H1 (cell line): ENCODE data around the gene ZBTB2. TPM values are rescaled to one million over a fixed set of nuclear protein-coding genes. Genes with fewer than 3 reads are reported as not detected.

Source experiments
- CTCF ChIA-PET: fragments of 300-600 bp; sonication (Branson Sonifier 250); formaldehyde crosslinking; loops from one replicate; lab custom pipeline; 2021; ENCODE audit not compliant: partially characterized antibody; lab: Charles Lee
- POLR2A ChIA-PET: fragments of 300-600 bp; sonication (Branson Sonifier 250); formaldehyde crosslinking; loops from one replicate; lab custom pipeline; 2021; ENCODE audit warnings: inconsistent platforms; ENCODE audit not compliant: partially characterized antibody; lab: Charles Lee
- DNase-seq, 2 experiments: peaks; one replicate each; pipeline versions ENCODE4 v3.0.0 to v3.0.0-alpha.2; 2010 to 2022; ENCODE audit warnings: low spot score in 2 of 2, low read depth in 1 of 2, mixed read lengths in 1 of 2
- FAIRE-seq: peaks from 2 replicates; lab custom pipeline; 2011; peaks lifted over from hg19 to GRCh38; lab: Jason Lieb, UNC
- H2AFZ ChIP-seq: 2 replicates; pipeline ENCODE4 v1.8.1; 2012; ENCODE audit warnings: low read length, inconsistent platforms
- H2AK5ac ChIP-seq: 2 replicates; pipeline ENCODE4 v1.6.1; 2013; ENCODE audit warnings: low read depth, low read length
- H2BK120ac ChIP-seq: replicated peaks from 2 replicates; pipeline ENCODE3; 2013; ENCODE audit warnings: low read depth, low read length, inconsistent platforms
- H2BK12ac ChIP-seq: 2 replicates; pipeline ENCODE4 v1.6.1; 2013; ENCODE audit warnings: low read depth, low read length
- H2BK15ac ChIP-seq: 2 replicates; pipeline ENCODE4 v1.6.1; 2013; ENCODE audit warnings: low read length
- H2BK20ac ChIP-seq: 2 replicates; pipeline ENCODE4 v1.6.1; 2013; ENCODE audit warnings: low read length
- H2BK5ac ChIP-seq: 2 replicates; pipeline ENCODE4 v1.6.1; 2013; ENCODE audit warnings: low read depth, low read length
- H3K14ac ChIP-seq: 2 replicates; pipeline ENCODE4 v1.6.1; 2013; ENCODE audit warnings: inconsistent platforms; ENCODE audit not compliant: insufficient read length
- H3K18ac ChIP-seq: 2 replicates; pipeline ENCODE4 v1.6.1; 2013; ENCODE audit warnings: low read length; ENCODE audit errors: extremely low read depth
- H3K23ac ChIP-seq: 2 replicates; pipeline ENCODE4 v1.6.1; 2013; ENCODE audit warnings: inconsistent platforms; ENCODE audit not compliant: insufficient read length
- H3K23me2 ChIP-seq: 2 replicates; pipeline ENCODE4 v1.6.1; 2013; ENCODE audit warnings: low read depth, low read length
- H3K27ac ChIP-seq: 2 replicates; pipeline ENCODE4 v1.6.1; 2011; ENCODE audit warnings: low read depth, low read length, inconsistent platforms
- H3K27me3 ChIP-seq, 4 experiments: replicated peaks in 1 of 4; 1 replicate in 1 of 4; 2 replicates in 3 of 4; pipeline versions ENCODE4 v1.6.1 to v1.8.1; 2011 to 2013; ENCODE audit warnings: low read length in 3 of 4, mild to moderate bottlenecking in 3 of 4, inconsistent platforms in 2 of 4, mixed read lengths in 2 of 4, moderate library complexity in 1 of 4; ENCODE audit not compliant: control insufficient read depth in 3 of 4, insufficient read depth in 3 of 4; ENCODE audit errors: extremely low read depth in 1 of 4
- H3K36me3 ChIP-seq, 4 experiments: 2 replicates each; pipeline versions ENCODE4 v1.6.1 to v1.8.1; 2011 to 2013; ENCODE audit warnings: mild to moderate bottlenecking in 4 of 4, low read length in 3 of 4, moderate library complexity in 2 of 4, control low read depth in 1 of 4, inconsistent platforms in 1 of 4; ENCODE audit not compliant: insufficient read depth in 4 of 4, control insufficient read depth in 2 of 4
- H3K4ac ChIP-seq: replicated peaks from 2 replicates; pipeline ENCODE3; 2013; ENCODE audit warnings: low read length, low read depth, mixed read lengths, inconsistent platforms; ENCODE audit not compliant: insufficient read length
- H3K4me1 ChIP-seq, 4 experiments: replicated peaks in 1 of 4; 1 replicate in 1 of 4; 2 replicates in 3 of 4; pipeline versions ENCODE4 v1.6.1 to v1.8.1; 2011 to 2013; ENCODE audit warnings: low read length in 3 of 4, inconsistent platforms in 2 of 4, mixed read lengths in 1 of 4; ENCODE audit not compliant: insufficient read depth in 4 of 4, control insufficient read depth in 3 of 4
- H3K4me2 ChIP-seq, 2 experiments: 2 replicates each; pipeline versions ENCODE4 v1.6.1 to v1.8.1; 2011 to 2013; ENCODE audit warnings: low read depth in 2 of 2, low read length in 2 of 2, control low read depth in 1 of 2, inconsistent platforms in 1 of 2, mild to moderate bottlenecking in 1 of 2; ENCODE audit not compliant: insufficient read depth in 1 of 2
- H3K4me3 ChIP-seq, 4 experiments: fragments of 200-600, 300-600 bp in 1 of 4; sonication (generic), shearing (Covaris generic), sonication (Bioruptor Twin) in 1 of 4; 2 replicates each; pipeline versions ENCODE4 v1.5.1 to v1.8.1; 2011 to 2016; ENCODE audit warnings: low read length in 4 of 4, low read depth in 3 of 4, control low read depth in 2 of 4, inconsistent platforms in 2 of 4, mild to moderate bottlenecking in 2 of 4, mixed read lengths in 1 of 4, moderate library complexity in 1 of 4; ENCODE audit not compliant: insufficient read depth in 2 of 4; ENCODE audit errors: extremely low read depth in 1 of 4
- H3K56ac ChIP-seq: replicated peaks from 2 replicates; pipeline ENCODE3; 2013; ENCODE audit warnings: low read depth, mild to moderate bottlenecking, mixed read lengths, low read length, inconsistent platforms; ENCODE audit not compliant: insufficient read length
- H3K79me1 ChIP-seq: 2 replicates; pipeline ENCODE4 v1.6.1; 2013; ENCODE audit warnings: low read depth, low read length, control low read depth
- H3K79me2 ChIP-seq, 2 experiments: 2 replicates each; pipeline versions ENCODE4 v1.6.1 to v1.8.1; 2012 to 2013; ENCODE audit warnings: low read length in 2 of 2, mild to moderate bottlenecking in 2 of 2, inconsistent platforms in 1 of 2; ENCODE audit not compliant: insufficient read depth in 2 of 2, control insufficient read depth in 1 of 2
- H3K9ac ChIP-seq, 4 experiments: replicated peaks in 1 of 4; 1 replicate in 1 of 4; 2 replicates in 3 of 4; pipeline versions ENCODE4 v1.6.1 to v1.8.1; 2011 to 2013; ENCODE audit warnings: low read depth in 3 of 4, low read length in 3 of 4, control low read depth in 2 of 4, mild to moderate bottlenecking in 2 of 4, moderate library complexity in 2 of 4, inconsistent platforms in 1 of 4; ENCODE audit errors: extremely low read depth in 1 of 4
- H3K9me3 ChIP-seq, 2 experiments: 2 replicates each; pipeline versions ENCODE4 v1.6.1 to v1.8.1; 2012 to 2013; ENCODE audit warnings: mild to moderate bottlenecking in 2 of 2, moderate library complexity in 2 of 2, control low read depth in 1 of 2, inconsistent platforms in 1 of 2, low read depth in 1 of 2, low read length in 1 of 2, mixed read lengths in 1 of 2; ENCODE audit not compliant: insufficient read depth in 2 of 2
- H4K20me1 ChIP-seq, 2 experiments: replicated peaks in 1 of 2; 2 replicates each; pipeline versions ENCODE3 to v1.8.1; 2011 to 2013; ENCODE audit warnings: inconsistent platforms in 2 of 2, low read length in 2 of 2, mild to moderate bottlenecking in 1 of 2; ENCODE audit not compliant: insufficient read depth in 2 of 2, control insufficient read depth in 1 of 2
- H4K5ac ChIP-seq: 2 replicates; pipeline ENCODE4 v1.6.1; 2013; ENCODE audit warnings: low read length, low read depth, mixed read lengths, inconsistent platforms; ENCODE audit not compliant: insufficient read length
- H4K8ac ChIP-seq: 2 replicates; pipeline ENCODE4 v1.8.0; 2013; ENCODE audit warnings: mild to moderate bottlenecking, moderate library complexity, low read length, inconsistent platforms; ENCODE audit not compliant: insufficient read depth; ENCODE audit errors: extremely low read depth
- H4K91ac ChIP-seq: replicated peaks from 2 replicates; pipeline ENCODE3; 2013; ENCODE audit warnings: low read length, mixed read lengths, inconsistent platforms; ENCODE audit not compliant: insufficient read length
- CHD2 ChIP-seq: IDR thresholded peaks from 2 replicates; pipeline ENCODE4 v1.6.1; 2012; ENCODE audit warnings: low read length, improper control_type of control experiment
- FOSL1 ChIP-seq: IDR thresholded peaks from 2 replicates; pipeline ENCODE4 v1.6.1; 2011; ENCODE audit warnings: mild to moderate bottlenecking, low read depth, low read length, moderate library complexity; ENCODE audit not compliant: insufficient read depth
- HDAC6 ChIP-seq: IDR thresholded peaks from one replicate; pipeline ENCODE4 v1.7.1; 2012; ENCODE audit warnings: low read depth, mild to moderate bottlenecking, inconsistent platforms, low read length, moderate library complexity
- KDM1A ChIP-seq: fragments of 200-600, 300-600 bp; sonication (generic); IDR thresholded peaks from 2 replicates; pipeline ENCODE4 v1.7.1; 2016; ENCODE audit warnings: mild to moderate bottlenecking, low read length, borderline replicate concordance
- KDM5A ChIP-seq: fragments of 200-600 bp; IDR thresholded peaks from 2 replicates; pipeline ENCODE4 v1.7.1; 2012; ENCODE audit warnings: mild to moderate bottlenecking, low read length, inconsistent platforms, mixed read lengths
- PHF8 ChIP-seq: fragments of 200-600 bp; sonication (generic); conservative IDR thresholded peaks from 2 replicates; pipeline ENCODE4 v1.7.1; 2012; ENCODE audit warnings: low read depth, mild to moderate bottlenecking, inconsistent platforms, low read length, moderate library complexity
- SIRT6 ChIP-seq: IDR thresholded peaks from one replicate; pipeline ENCODE4 v1.7.1; 2012; ENCODE audit warnings: low read length, inconsistent platforms
- SRF ChIP-seq: IDR thresholded peaks from 2 replicates; pipeline ENCODE4 v1.6.1; 2011; ENCODE audit warnings: mild to moderate bottlenecking, low read depth, low read length, moderate library complexity
- USF2 ChIP-seq: IDR thresholded peaks from 2 replicates; pipeline ENCODE4 v1.6.1; 2011; ENCODE audit warnings: low read length, improper control_type of control experiment
- ZNF274 ChIP-seq: IDR thresholded peaks from 2 replicates; pipeline ENCODE4 v1.7.0; 2012; ENCODE audit warnings: low read length, borderline replicate concordance; ENCODE audit errors: extremely low read depth
- WGBS, 2 experiments: shearing (Covaris generic) in 1 of 2; methylation state at CpG; one replicate each; pipeline versions ENCODE4 v1.1.6 to v1.1.7; 2013 to 2015; ENCODE audit warnings: low lambda C conversion rate in 2 of 2, mixed read lengths in 2 of 2, inconsistent platforms in 1 of 2, low coverage in 1 of 2, missing lambda C conversion rate in 1 of 2; ENCODE audit not compliant: insufficient replicate concordance in 2 of 2, insufficient coverage in 1 of 2, insufficient read length in 1 of 2; ENCODE audit errors: extremely low coverage in 1 of 2, missing lambda C conversion rate in 1 of 2; 5-methylcytosine and 5-hydroxymethylcytosine counted together
- polyA plus RNA-seq, 7 experiments: library from polyadenylated mRNA; depleted of rRNA in 3 of 7; stranded (reverse) in 5 of 7; unstranded in 2 of 7; fragments of >200 nt in 5 of 7; fragments of 200-250 nt in 2 of 7; gene quantifications; 1 replicate in 5 of 7; 2 replicates in 1 of 7; 4 replicates in 1 of 7; pipeline versions ENCODE4 v1.2.1 to v1.2.3, GENCODE V29; 2011 to 2013; ENCODE audit warnings: missing spikeins in 2 of 7, mixed read lengths in 2 of 7
- total RNA-seq: library from RNA; stranded (reverse); fragmentation: NEBNext Ultra II Directional; extraction: Animal tissue kit (Norgen Biotek cat#: 25700); gene quantifications from 2 replicates; pipeline ENCODE4 v1.2.1, GENCODE V29; 2021

ZBTB2 gene
- total and polyA plus RNA-seq, 2 of the 8 experiments (the other 6 are each of a cell fraction or from before 2014, with no cell fraction given) = 16.1 to 23.7 TPM

DNA sequence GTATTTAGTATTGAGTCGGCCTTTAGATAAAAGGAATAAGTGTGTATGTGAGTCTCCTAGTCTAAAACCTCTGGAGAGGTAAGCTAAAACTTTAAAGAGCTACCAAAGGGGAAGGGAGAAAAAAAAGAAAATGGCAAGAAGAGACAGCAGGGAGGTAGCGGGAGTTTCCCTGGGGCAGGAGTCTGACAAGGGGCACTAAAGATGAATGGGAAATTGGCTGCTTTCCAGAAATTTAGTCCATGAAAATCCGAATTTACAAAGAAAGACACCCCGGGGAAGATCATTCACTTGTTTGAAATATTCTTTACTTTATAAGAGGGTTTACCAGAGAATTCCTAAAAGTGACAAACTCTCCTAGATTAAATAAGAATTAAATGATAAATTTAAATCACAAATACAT is 41.3 kb upstream of the ZBTB2 start:
- no peak overlapping the region for H2BK20ac ChIP-seq
- ChIA-PET CTCF (interaction anchor here (1.9 kb wide), 1 partner anchor 27 kb away, joined by 7 read pairs; no protein-coding TSS in a partner anchor), POLR2A (no interaction called here)
- peaks cover 0 to 11% of the 10 kb centered on the region in 2 experiments; a peak in 2 of 4 replicates for H3K79me2 ChIP-seq
- H3K27ac ChIP-seq = no peak overlapping the region
- no peaks in the 10 kb centered on the region for H3K9me3 ChIP-seq
- H3K4ac ChIP-seq = no peak overlapping the region
- H3K23ac ChIP-seq = no peak overlapping the region
- H3K4me1 ChIP-seq = no peaks in the 10 kb centered on the region
- H4K5ac ChIP-seq = no peak overlapping the region
- no peak overlapping the region for H3K18ac ChIP-seq
- no peak overlapping the region for H2AK5ac ChIP-seq
- no peak overlapping the region for H4K8ac ChIP-seq
- FAIRE-seq (no peak), DNase-seq (no peak)
- peaks cover 3 to 6% of the 10 kb centered on the region in 2 experiments for H4K20me1 ChIP-seq
- H3K9ac ChIP-seq = no peak overlapping the region
- no peak overlapping the region for H3K4me3 ChIP-seq
- 92% methylated on average over 4 of the region's 4 CpGs; no CpG with 5 or more reads in 1 of the 2 experiments for WGBS, 2 experiments
- no peak overlapping the region for H3K14ac ChIP-seq
- H2AFZ ChIP-seq = no peak overlapping the region
- no peak overlapping the region for H4K91ac ChIP-seq
- no peak overlapping the region for H2BK12ac ChIP-seq
- H2BK5ac ChIP-seq = no peak overlapping the region
- no peak overlapping the region for H2BK120ac ChIP-seq
- no peaks in the 10 kb centered on the region for H3K27me3 ChIP-seq
- H3K56ac ChIP-seq = no peak overlapping the region
- TF ChIP-seq KDM1A = no peak
- TF ChIP-seq KDM5A = no peak
- TF ChIP-seq CHD2 = no peak
- no peak for TF ChIP-seq PHF8
- no peak for TF ChIP-seq SIRT6
- no peak for TF ChIP-seq ZNF274
- TF ChIP-seq SRF = no peak
- TF ChIP-seq FOSL1 = no peak
- TF ChIP-seq USF2 = no peak
- no peak for TF ChIP-seq HDAC6
- no peak overlapping the region for H3K4me2 ChIP-seq
- H2BK15ac ChIP-seq = no peak overlapping the region
- H3K23me2 ChIP-seq = no peaks in the 10 kb centered on the region
- H3K79me1 ChIP-seq = no peaks in the 10 kb centered on the region; the same call in 1 of the 2 replicates
- H3K36me3 ChIP-seq = peaks cover 3 to 56% (median 27%) of the 10 kb centered on the region in 4 experiments; a peak in 7 of 8 replicates
